NK-92 treated with Interleukin-12 subunit alpha and Interleukin-12 subunit beta, amount 100 ng/mL, for 24 hours (cell line): ENCODE results near the gene TTLL8.

ENCODE experiments used
- DNase-seq: peaks from one replicate; lab custom pipeline; 2025; lab: John Stamatoyannopoulos, UW

Gene TTLL8

DNA sequence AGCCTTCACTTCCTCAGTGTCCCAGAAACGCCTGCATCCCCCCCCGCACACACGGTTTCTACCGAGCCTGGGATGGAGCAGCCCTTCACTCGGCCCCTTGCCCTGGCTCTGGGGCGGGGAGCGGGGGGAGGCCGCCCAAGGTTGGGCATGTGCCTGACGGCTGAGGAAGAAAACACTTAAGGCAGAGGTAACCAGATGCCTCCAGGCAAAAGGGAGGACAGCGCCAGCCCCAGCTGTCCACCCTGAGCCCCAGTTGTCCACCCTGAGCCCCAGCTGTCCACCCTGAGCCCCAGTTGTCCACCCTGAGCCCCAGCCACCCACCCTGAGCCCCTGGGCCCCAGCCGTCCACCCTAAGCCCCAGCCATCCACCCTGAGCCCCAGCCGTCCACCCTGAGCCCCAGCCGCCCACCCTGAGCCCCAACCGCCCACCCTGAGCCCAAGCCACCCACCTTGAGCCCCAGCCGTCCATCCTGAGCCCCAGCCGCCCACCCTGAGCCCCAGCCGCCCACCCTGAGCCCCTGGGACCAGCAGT is 3.8 kb upstream of the TTLL8 start:
- no peak for DNase-seq

DNA sequence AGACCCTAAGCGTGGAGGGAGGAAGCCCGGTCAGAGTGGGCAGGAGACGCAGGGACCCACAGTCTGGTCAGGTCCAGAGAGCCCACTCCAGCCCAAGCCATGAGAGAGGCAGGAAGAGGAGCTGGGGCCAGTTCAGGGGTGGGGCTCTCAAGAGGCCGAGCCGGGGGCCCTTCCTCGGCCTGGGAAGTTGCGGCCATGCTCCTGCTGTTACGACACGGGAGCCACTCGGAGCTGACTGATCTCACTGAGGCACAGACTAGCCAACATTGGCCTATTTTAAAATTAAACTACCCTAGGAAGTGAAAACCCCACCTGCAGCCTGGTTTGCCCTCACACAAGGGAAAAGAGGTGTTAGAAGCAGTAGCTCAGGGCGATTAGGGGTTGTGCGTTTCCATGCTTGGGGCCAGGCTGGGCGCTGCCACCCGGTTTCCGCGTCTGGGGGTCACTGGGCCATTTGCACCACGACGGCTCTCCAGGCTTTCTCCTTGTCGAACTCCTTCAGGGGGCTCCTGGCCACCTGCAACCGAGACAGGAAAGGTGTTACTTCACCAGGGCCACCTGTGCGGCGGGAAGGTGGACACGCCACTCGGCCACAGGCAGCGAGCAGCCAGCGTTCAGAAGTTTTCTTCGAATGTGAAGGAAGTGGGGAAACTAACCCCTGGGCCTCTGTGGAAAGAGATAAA is 3.2 kb upstream of the TTLL8 start:
- no peak for DNase-seq

DNA sequence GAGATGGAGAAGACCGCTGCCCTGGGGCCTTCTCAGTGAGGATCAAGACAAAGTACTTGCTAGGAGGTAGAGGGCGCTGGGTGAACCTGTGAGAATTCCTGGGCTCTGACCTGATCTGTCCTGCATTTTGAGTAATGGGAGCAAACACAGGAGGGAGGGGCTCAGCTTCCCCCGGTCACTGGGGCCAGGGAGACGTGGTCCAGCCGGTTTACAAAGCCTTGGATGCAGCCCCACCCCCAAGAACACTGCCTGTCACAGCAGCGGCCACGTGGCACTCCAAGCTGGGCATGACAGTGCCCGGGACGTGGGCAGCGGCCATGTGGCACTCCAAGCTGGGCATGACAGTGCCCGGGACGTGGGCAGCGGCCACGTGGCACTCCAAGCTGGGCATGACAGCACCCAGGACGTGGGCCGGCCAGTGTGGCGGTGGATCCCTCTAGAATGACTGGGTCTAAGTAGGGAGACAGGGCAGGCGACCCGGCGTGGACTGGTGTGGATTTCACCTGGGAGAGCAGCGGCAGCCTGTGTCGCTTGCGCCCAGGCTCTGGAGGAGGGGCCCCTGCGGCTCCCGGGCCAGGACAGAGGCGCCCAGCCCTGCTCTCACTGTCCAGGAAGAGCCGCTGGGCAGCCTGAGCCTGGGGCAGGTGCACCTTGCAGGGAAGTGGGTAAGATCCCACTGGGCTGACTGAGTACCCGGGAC is 2.5 kb upstream of the TTLL8 start:
- DNase-seq, result no peak

DNA sequence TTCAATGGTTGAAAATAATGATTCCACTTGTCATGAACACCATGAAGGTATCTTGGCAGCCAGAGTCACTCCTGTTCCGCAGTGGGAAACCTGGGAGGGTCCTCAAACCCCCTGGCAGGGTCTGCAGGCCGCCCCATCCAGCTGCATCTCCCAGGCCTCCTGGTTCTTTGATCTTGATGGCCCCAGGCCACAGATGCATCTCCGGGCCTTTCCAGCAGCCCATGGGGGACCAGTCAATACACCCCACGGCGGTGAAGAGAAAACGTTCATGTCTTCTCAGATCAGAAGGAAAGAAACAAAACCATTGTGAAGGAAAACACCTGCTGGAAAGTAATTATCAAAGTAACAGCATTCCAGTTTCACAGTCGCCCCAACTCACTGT is 1.8 kb upstream of the TTLL8 start:
- no peak for DNase-seq

DNA sequence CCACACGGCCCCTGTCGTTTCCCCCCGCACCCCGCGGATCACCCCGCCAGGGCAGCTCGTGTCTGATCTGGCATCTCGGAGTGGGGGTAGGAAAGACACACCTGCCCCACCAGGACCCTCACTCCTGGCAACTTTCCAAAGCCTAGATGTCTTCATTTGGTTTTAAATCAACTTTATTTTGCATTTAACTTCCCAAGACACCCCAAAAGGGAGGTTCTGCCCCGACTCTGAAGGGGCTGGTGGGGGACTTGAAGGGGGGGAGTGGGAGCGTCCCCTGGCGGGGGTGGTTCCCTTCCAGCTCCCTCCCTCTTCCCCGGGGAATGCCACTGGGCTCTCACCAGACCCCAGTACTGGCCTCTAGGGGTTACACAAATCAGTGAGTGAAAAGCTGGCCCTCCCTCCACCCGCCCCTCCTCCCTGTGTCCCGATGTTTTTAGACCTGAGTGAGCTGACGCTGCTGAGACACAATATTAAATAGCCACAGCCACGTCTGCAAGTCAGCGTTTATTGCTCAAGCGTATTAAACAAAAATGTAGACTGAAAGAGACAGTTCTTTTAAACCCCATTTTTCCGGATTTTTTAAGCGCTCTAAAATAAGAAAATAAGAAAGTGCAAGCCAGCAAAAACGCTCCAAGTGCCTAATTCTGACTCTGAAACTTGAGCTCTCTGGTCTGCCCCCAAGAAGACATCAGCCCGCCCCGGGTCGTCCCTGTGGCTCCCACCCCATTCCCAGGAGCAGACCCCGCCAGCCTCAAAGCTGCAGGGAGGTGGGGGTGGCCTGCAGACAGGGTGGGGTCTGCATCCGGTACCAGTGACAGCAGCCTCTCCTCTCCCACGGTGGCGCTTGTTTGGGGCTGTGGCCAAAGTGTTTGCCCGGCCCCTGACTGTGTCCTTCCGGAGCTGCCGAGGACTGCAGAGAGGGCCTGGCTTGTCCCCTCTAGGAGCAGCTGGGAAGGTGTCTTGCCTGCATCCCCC is 1.1 kb upstream of the TTLL8 start:
- DNase-seq, result no peak

DNA sequence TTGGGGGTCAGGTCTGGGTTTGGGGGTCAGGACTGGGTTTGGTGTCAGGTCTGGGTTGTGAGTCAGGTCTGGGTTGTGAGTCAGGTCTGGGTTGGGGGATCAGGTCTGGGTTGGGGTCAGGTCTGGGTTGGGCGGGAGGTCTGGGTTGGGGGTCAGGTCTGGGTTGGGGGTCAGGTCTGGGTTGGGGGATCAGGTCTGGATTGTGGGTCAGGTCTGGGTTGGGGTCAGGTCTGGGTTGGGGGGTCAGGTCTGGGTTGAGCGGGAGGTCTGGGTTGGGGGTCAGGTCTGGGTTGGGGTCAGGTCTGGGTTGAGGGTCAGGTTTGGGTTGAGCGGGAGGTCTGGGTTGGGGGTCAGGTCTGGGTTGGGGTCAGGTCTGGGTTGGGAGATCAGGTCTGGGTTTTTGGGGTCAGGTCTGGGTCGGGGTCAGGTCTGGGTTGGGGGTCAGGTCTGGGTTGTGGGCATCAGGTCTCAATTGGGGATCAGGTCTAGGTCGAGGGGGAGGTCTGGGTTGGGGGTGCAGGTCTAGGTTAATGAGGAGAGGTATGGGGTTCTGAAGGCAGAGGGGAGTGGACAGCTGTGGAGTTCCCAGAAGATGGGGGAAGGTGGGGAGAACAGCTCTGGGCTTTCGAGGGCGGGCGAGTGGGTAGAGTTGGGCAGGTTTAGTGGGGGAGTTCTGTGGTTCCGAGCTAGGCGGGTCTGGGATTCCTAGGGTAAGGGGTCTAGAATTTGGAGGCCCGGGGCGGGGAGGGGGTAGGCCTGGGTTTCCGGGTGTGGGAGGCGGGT is 629 bp downstream of the TTLL8 start:
- no peak for DNase-seq

DNA sequence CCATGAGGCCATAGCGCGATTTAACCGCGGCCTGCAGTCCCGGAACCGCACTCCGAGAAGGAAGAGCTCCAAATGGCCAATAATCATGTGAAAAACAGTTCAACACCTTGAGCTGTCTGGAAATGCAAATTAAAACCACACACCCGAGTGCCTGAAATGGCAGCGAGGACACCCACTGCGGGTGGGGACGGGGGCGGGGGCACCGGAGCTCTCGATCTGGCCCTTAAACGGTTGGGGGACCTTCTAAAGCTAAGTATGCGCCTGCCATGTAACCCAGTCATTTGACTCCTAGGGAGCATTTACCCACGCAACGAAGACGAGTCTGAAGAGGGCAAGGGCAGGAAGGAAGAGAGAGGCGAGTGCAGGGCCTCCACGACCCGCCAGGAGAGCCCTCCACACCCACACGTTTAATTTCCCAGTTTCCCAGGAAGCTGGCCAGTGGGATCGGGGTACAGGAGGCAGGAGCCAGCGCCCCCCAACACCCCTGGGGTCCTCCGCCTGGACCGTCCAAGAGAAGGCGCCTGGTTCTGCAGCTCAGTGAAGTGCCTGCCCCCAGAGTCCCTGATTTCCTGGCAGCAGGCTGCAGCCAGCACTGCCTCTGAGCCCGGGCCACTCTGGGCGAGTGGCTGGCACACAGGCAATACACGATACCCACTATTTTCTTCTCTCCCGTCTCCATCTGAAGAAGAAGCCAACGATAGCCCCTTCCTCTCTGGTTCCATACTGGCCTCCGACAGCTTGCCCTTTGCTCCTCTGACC is 1.7 kb downstream of the TTLL8 start:
- no peak for DNase-seq

DNA sequence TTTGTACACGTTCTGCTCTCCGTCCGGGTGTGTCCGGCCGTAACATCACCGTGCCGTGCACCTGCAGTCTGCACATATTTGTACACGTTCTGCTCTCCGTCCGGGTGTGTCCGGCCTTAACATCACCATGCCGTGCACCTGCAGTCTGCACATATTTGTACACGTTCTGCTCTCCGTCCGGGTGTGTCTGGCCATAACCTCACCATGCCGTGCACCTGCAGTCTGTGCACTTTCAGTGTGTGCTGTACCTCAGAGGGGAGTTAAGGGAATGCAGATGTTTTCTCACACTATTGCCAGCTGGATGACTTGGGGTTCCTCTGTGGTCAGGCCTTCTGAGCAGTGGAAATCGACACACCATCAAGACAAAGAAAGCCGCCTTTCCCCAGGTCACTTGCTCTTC is 4.2 kb downstream of the TTLL8 start:
- DNase-seq, result no peak

DNA sequence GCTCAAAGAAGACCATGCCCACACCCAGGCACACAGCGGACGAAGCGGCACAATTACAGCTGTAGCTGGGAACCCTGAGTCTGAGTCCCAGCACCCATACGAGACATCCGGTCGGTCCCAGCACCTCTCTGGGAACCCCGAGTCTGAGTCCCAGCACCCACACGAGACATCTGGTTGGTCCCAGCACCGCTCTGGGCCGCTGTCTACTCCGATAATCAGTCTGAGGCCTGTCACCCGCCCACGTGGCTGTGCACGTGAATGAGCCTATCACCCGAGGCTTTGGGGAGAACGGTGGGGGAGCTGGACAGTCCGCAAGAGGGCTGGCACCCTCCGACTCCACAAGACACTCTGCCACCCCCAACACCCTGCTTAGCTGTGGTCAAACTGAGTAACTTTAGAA is 6.2 kb downstream of the TTLL8 start:
- no peak for DNase-seq

DNA sequence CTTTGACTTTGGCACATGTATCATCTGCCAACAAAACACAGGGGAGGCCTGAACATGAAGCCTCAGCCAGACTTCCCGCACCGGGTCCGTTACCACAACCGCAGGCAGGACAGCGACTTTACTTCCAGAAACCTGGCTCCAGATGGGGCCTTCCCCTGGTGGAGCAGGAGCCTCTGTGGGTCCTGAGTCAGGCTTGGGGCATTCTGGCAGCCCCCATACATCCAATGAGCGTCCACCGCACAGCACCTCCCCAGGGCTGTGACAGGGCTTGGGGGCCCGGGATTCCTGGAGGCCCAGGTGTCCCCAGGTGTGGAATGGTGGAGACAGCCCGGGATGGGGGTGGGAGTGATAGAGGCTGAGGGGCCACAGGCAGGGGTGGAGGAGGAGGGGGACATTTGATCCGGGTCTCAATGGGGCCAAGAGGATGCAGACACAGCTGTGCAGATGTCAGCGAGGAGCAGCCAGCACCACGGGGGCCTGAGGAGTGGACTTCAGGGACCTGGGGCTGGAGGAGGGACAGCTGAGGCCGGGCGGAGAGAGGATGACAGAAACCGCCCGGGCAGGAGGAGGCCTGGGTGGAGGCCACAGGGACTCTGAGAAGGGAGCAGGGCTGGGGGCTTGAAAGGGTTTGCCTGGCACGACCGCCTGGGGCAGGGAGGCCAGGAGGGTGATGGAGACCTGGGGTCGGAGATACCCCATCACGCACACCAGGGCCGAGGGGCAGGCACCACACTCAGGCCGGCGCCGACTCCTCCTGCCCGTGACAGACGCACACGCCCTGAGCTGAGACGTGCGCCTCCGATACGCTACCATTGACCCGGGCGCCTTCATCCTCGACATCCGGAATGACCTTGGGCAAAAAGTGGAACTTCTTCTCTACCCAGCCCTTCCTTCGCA is 8.6 kb downstream of the TTLL8 start:
- DNase-seq, result no peak

DNA sequence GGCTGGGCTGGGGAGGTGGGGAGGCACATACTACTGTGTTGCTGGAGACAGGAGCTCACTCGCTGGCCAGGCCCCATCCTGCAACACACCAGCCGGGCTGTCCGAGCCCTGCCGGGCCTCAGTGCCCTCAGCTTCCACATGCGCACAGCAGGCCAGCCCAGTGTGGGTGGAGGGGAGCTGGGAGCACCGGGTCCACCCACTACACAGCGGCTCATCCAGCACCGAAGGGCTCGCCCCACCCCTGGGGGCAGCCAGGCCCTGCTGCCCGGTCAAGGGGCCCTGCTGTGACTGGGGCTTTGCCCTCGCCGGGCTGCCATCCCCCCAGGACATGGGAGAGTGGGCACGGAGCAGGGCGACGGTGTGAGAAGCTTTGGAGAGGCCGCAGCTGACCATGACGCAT is 9.3 kb downstream of the TTLL8 start:
- DNase-seq, result no peak

DNA sequence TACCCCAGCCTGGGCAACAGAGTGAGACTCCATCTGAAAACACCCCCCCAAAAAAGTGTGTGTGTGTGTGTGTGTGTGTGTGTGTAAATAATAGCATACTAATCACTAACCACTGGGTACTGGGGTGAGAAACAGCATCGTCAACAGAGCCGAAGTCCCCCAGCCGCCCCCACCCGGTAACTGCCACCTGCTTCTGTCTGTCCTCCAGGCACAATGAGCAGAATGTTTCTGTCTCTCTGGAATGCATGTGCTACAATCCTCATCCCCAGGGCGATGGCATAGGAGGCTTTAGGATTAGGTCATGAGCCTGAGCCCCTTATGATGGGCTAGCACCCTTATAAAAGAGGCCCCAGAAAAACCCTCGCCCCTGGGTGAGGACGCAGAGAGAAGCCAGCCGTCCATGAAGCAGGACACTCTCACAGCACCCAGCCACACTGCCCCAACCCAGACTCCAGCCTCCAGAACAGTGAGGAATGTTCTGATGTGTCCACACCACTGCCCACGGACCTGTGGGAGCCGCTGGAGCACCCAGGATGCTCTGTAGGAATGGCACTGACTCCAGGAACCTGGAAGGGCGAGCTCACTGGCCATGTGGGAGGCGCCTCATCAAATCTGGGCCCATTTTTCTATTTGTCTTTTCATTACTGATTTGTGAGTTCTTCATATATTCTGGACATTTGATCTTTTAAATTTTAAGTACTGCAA is 9.9 kb downstream of the TTLL8 start:
- DNase-seq, result no peak

DNA sequence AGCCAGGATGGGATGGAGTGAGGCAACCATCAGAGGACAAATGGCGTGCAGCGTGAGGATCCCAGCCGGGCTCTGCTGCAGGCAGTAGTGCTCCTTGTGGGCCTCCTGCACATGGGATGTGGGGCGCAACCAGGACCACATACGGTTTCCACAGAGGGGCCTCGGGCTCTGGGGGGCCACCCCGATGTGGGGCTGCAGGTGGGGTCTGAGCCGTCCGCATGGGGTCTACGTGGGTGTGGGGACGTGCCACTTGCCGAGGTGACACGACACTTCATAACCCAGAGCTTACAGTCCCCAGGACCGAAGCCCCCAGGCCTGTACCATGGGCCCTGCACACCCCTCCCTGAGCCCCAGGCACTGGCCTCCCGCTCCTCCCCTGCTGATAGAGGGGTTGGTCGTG is 10.8 kb downstream of the TTLL8 start:
- no peak for DNase-seq

DNA sequence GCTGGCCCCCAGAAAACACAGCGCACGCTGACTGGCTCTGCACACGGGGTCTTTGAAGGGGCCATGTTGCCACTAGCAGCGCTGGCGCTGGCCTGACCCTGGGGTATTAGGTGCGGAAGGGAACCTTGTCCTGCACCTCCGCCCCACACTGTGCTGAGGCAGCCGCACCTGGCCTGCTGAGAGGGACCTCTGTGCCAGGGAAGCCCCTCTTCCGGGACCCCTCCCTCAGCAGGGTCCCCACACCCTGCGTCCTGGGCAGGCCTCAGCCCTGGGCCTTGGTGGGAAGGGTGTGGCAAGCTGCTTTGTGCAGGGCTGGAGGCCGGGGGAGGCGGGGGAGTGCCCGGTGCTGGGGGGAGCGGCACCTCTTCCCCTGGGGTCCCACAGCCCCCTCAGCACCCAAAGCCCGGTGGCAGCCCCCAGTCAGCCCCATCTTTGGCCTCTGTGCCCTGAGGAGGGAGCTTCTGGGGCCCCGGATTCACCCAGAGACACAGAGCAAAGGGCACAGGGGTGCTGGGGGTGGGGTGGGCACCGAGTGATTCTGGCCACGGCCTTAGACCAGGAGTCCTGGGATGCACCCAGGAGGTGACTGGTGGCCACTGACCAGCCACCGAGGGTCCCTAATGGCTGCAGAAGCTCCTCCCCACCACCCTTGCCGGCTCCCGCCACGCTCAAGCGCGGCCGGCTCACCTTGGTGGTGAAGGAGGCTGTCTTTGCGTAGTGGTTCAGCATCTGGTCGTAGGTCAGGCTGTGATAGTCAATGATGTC is 11.4 kb downstream of the TTLL8 start:
- no peak for DNase-seq

DNA sequence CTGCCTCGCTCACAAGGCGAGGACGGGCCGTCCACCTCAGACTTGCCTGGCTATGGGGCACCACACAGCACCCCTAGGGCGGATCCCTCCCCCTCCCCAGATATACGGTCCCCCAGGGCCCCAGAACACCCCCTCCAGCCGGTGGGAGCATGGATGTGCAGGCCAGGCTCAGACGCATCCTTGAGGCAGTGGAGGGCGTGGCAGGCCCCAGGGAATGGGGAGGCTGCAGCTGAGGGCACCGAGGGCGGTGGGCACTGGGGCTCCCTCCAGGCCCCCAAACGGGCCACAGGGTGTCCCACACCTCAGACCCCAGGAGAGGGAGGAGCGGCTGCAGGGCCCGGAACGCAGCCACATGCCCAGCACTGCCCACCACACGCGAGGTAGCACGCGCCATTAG is 12.1 kb downstream of the TTLL8 start:
- DNase-seq, result no peak

DNA sequence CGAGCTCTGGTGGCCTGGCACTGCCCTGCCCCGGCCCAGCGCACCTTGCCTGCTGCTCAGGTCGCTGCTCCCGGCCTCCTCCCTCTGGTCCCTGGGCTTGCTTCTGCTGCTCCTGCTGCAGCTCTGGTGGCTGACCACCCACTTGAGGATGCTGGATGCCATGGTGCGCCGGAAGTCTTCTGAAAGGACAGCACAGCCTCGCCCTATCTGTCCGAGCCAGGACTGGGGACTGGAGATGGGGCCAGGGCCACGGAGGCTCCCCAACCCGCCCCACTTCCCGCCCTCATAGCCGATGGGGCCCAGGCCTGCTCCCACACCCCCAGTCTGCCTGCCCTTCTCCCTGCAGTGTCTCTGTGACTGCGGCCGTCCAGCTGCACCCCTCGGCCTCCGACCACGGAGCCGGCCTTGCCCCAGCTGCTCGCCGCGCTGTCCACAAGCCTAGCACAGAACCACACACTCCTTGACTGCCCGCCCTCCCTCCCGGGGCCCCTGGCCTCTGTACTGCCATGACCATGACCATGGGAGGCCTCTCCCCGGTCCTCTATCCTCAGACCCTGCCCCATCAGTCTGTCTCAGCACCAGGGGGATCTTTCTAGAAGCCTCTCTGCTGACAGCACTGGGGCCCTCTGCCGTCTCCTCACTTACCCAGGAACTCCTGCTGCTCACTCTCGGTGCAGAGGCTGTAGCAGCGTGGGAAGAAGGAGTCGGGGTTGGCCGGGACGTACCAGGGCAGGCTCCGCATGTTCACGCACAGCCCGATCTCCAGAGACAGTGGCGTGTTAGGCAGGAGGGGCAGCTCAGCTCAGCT is 12.7 kb downstream of the TTLL8 start:
- DNase-seq, result no peak

DNA sequence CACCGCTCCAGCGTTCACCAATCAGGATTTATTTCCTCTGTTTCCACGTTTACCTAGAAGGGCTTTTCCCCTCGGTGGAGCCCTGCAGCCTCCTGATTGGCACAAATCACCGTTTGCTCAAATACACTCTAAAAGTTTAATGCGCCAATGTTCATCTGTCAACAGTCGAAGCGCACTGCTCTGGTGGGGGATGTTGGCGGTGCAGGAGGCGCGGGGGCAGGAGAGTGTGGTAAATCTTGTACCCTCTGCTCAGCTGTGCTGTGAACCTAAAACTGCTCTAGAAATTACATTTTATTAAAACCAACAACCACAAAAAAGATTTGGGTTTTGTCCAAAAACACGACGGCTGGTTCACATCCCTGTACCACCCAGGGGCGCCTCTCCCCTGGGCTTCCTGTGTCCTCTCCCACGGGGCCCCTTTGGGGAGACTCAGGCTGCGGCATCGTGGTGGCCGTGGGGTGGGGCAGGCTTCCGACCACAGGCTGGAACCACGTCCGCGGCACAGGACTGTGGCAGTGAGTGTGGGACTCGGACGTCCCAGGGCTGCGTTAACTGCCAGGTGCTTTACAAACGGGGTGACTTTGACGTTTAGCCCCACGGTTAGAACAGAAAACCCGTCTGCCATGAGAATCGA is 13.5 kb downstream of the TTLL8 start:
- no peak for DNase-seq
